Left cardiac atrium (tissue), 4 donors: ENCODE results near the gene SERPINB5. TPM values are rescaled to one million over a fixed set of nuclear protein-coding genes. Genes with fewer than 3 reads are reported as not detected.

ENCODE experiments used
- ATAC-seq, 2 donors: fragments of 200-7000 bp; cut with Tn5 transposase; one replicate each; pipeline ENCODE4 v1.9.1; 2020; ENCODE audit warnings: mild to moderate bottlenecking in 2 of 2, moderate library complexity in 2 of 2
- DNase-seq: peaks from one replicate; pipeline ENCODE4 v3.0.0-alpha.2; 2020
- intact Hi-C, 2 donors: fragments of 100-400 bp; cut with DNase I; formaldehyde crosslinking; loops; one replicate each; pipeline versions ENCODE4 v1.14.1 to v1.15.1; 2022 to 2023
- total RNA-seq, 2 donors: library from RNA; stranded (reverse); fragmentation: NEBNext Ultra II Directional; extraction: Animal tissue kit (Norgen Biotek cat#: 25700); gene quantifications; one replicate each; pipeline ENCODE4 v1.2.1, GENCODE V29; 2021
- donor health status: DM: no; HTN: yes; CAD: no.
- donor health status: DM: no; HTN: yes; CAD: no; lungs with severe emphysema.
- donor health status: DM: yes; HTN: yes; CAD: no.
- donor health status: Dilated cardiomyopathy.

Gene SERPINB5
- total RNA-seq, 2 donors from 2014 or later, result not detected

GRCh38 chr18:63460414-63460813 lies 16.3 kb upstream of the SERPINB5 start:
- DNase-seq (no peak), ATAC-seq (no peak)
- intact Hi-C loops, result no loop called here

- intact Hi-C loops, result no loop called here
- DNase-seq (no peak), ATAC-seq (no peak)
Observed at GRCh38 chr18:63464434-63464833, 12.3 kb upstream of the SERPINB5 start.

- intact Hi-C loops, result no loop called here
- DNase-seq, result no peak
- ATAC-seq, result no peak
Observed at GRCh38 chr18:63465059-63465458, 11.7 kb upstream of the SERPINB5 start.

- intact Hi-C loops, result no loop called here
- DNase-seq (no peak), ATAC-seq (no peak)
Observed at GRCh38 chr18:63467699-63468098, 9.1 kb upstream of the SERPINB5 start.

- ATAC-seq, result no peak
- intact Hi-C loops, result no loop called here
- no peak for DNase-seq
Observed at GRCh38 chr18:63468575-63468974, 8.2 kb upstream of the SERPINB5 start.

GRCh38 chr18:63470751-63471150 lies 6.0 kb upstream of the SERPINB5 start:
- intact Hi-C loops, result no loop called here
- no peak for DNase-seq
- ATAC-seq, result no peak

- intact Hi-C loops, result no loop called here
- ATAC-seq, result no peak
Observed at GRCh38 chr18:63472380-63472779, 4.4 kb upstream of the SERPINB5 start.

GRCh38 chr18:63477200-63477599 lies 442 bp downstream of the SERPINB5 start:
- intact Hi-C loops, result no loop called here
- no peak for ATAC-seq
- DNase-seq, result no peak

More at GRCh38 chr18:63472380-63472779, 4.4 kb upstream of the SERPINB5 start:
- DNase-seq, result no peak

- ATAC-seq, result no peak
- DNase-seq, result no peak
- intact Hi-C loops, result no loop called here
Observed at GRCh38 chr18:63477968-63478367, 1.2 kb downstream of the SERPINB5 start.

- intact Hi-C loops, result no loop called here
- ATAC-seq (no peak), DNase-seq (no peak)
Observed at GRCh38 chr18:63479826-63480225, 3.1 kb downstream of the SERPINB5 start.

- DNase-seq (no peak), ATAC-seq (no peak)
- intact Hi-C loops, result no loop called here
Observed at GRCh38 chr18:63480476-63480875, 3.7 kb downstream of the SERPINB5 start.

- intact Hi-C loops, result no loop called here
- no peak for ATAC-seq
- no peak for DNase-seq
Observed at GRCh38 chr18:63480915-63481314, 4.2 kb downstream of the SERPINB5 start.

GRCh38 chr18:63487676-63488075 lies 10.9 kb downstream of the SERPINB5 start:
- no peak for ATAC-seq

GRCh38 chr18:63488160-63488559 lies 11.4 kb downstream of the SERPINB5 start:
- DNase-seq, result no peak
- intact Hi-C loops, result no loop called here
- no peak for ATAC-seq

More at GRCh38 chr18:63487676-63488075, 10.9 kb downstream of the SERPINB5 start:
- intact Hi-C loops, result no loop called here
- no peak for DNase-seq

GRCh38 chr18:63492851-63493250 lies 16.1 kb downstream of the SERPINB5 start:
- no peak for DNase-seq
- no peak for ATAC-seq
- intact Hi-C loops, result no loop called here

GRCh38 chr18:63495675-63496074 lies 18.9 kb downstream of the SERPINB5 start:
- DNase-seq (no peak), ATAC-seq (no peak)
- intact Hi-C loops, result no loop called here

- intact Hi-C loops, result no loop called here
- DNase-seq (no peak), ATAC-seq (no peak)
Observed at GRCh38 chr18:63505566-63506335, 29.0 kb downstream of the SERPINB5 start.

- ATAC-seq (no peak), DNase-seq (no peak)
- intact Hi-C loops, result no loop called here
Observed at GRCh38 chr18:63506336-63506646, 29.5 kb downstream of the SERPINB5 start.

GRCh38 chr18:63508596-63508995 lies 31.8 kb downstream of the SERPINB5 start:
- no peak for DNase-seq
- ATAC-seq, result no peak
- intact Hi-C loops, result no loop called here

GRCh38 chr18:63511285-63511684 lies 34.5 kb downstream of the SERPINB5 start:
- intact Hi-C loops, result loop anchor here (10.0 kb wide), 2 partner anchors 334 to 484 kb away; no protein-coding TSS in a partner anchor
- DNase-seq (no peak), ATAC-seq (peak in 1 of 2 donors; percentile 26)

GRCh38 chr18:63514326-63514725 lies 37.6 kb downstream of the SERPINB5 start:
- ATAC-seq (no peak), DNase-seq (no peak)
- intact Hi-C loops, result loop anchor here (10.0 kb wide), 2 partner anchors 330 to 480 kb away; no protein-coding TSS in a partner anchor
